HCT116 (cell line): ENCODE results near the gene NHLRC4. TPM values are rescaled to one million over a fixed set of nuclear protein-coding genes. Genes with fewer than 3 reads are reported as not detected.

Experiments used
- ATAC-seq: fragments of 200-7000 bp; cut with Tn5 transposase; 2 replicates; pipeline ENCODE4 v1.9.1; 2020; ENCODE audit warnings: mild to moderate bottlenecking, moderate library complexity
- BruUV-seq: library from RNA; stranded (reverse); fragments of 400-500 nt; replicated peaks from 2 replicates; lab custom pipeline; 2021; lab: Mats Ljungman, UMichigan
- CTCF ChIA-PET: fragments of 300-600 bp; sonication (Branson Sonifier 250); formaldehyde crosslinking; loops from one replicate; lab custom pipeline; 2021; ENCODE audit warnings: antibody characterized with exemption; lab: Charles Lee
- POLR2A ChIA-PET: fragments of 300-600, 350-600 bp; sonication (Branson Sonifier 250); formaldehyde crosslinking; loops from one replicate; lab custom pipeline; 2021; ENCODE audit warnings: antibody characterized with exemption; lab: Charles Lee
- RAD21 ChIA-PET, 2 experiments: fragments of 300-600 bp; sonication (Branson Sonifier 250); formaldehyde crosslinking; loops; one replicate each; lab custom pipeline; 2023; ENCODE audit warnings: low total read pairs in 2 of 2; ENCODE audit not compliant: uncharacterized antibody in 2 of 2, unreplicated experiment in 2 of 2, low non-redundant PET in 1 of 2; lab: Charles Lee
- DNase-seq: peaks from one replicate; pipeline ENCODE4 v3.0.0-alpha.2; 2010; ENCODE audit warnings: low read depth, low spot score
- H2AFZ ChIP-seq: fragments of 200-600 bp; shearing (Covaris generic), sonication (generic); 2 replicates; pipeline ENCODE4 v1.6.1; 2017; ENCODE audit warnings: low read depth, mixed run types, mixed read lengths, antibody characterized with exemption, low read length; ENCODE audit not compliant: poor library complexity, severe bottlenecking
- H3K27ac ChIP-seq: 2 replicates; pipeline ENCODE4 v1.5.1; 2012; ENCODE audit warnings: low read depth, low read length
- H3K27me3 ChIP-seq: fragments of 200-600 bp; sonication (generic); 2 replicates; pipeline ENCODE4 v1.6.1; 2016; ENCODE audit warnings: mixed run types, low read length, mixed read lengths; ENCODE audit not compliant: insufficient read depth
- H3K36me3 ChIP-seq, 2 experiments: fragments of 200-500 bp in 1 of 2; fragments of 200-600 bp in 1 of 2; sonication (Bioruptor generic) in 1 of 2; sonication (generic) in 1 of 2; 2 replicates each; pipeline versions ENCODE4 v1.5.1 to v1.6.1; 2014 to 2016; ENCODE audit warnings: low read length in 2 of 2, inconsistent platforms in 1 of 2, mixed read lengths in 1 of 2, mixed run types in 1 of 2; ENCODE audit not compliant: insufficient read depth in 2 of 2, control insufficient read depth in 1 of 2
- H3K4me1 ChIP-seq, 2 experiments: fragments of 200-600 bp in 1 of 2; sonication (generic) in 1 of 2; 2 replicates each; pipeline versions ENCODE4 v1.5.1 to v1.6.1; 2012 to 2017; ENCODE audit warnings: low read length in 2 of 2, inconsistent platforms in 1 of 2, mild to moderate bottlenecking in 1 of 2, mixed read lengths in 1 of 2, mixed run types in 1 of 2, moderate library complexity in 1 of 2; ENCODE audit not compliant: insufficient read depth in 2 of 2, control insufficient read depth in 1 of 2
- H3K4me2 ChIP-seq: fragments of 200-600 bp; sonication (generic); 2 replicates; pipeline ENCODE4 v1.6.1; 2017; ENCODE audit warnings: mixed run types, low read length, mixed read lengths
- H3K4me3 ChIP-seq, 2 experiments: fragments of 200-600 bp in 1 of 2; sonication (generic) in 1 of 2; replicated peaks in 1 of 2; 2 replicates each; pipeline ENCODE4 v1.5.1; 2011 to 2016; ENCODE audit warnings: low read length in 2 of 2, control low read depth in 1 of 2, low read depth in 1 of 2, mild to moderate bottlenecking in 1 of 2, mixed read lengths in 1 of 2, mixed run types in 1 of 2
- H3K79me2 ChIP-seq: fragments of 200-600 bp; sonication (generic); 2 replicates; pipeline ENCODE4 v1.6.1; 2017; ENCODE audit warnings: mild to moderate bottlenecking, mixed run types, low read length, moderate library complexity, mixed read lengths; ENCODE audit not compliant: insufficient read depth
- H3K9ac ChIP-seq: fragments of 200-600 bp; sonication (generic); 2 replicates; pipeline ENCODE4 v1.6.1; 2016; ENCODE audit warnings: low read length, mixed read lengths
- H3K9me2 ChIP-seq: fragments of 200-600 bp; sonication (generic), shearing (Covaris generic); 2 replicates; pipeline ENCODE4 v1.6.1; 2017; ENCODE audit warnings: mixed run types, mild to moderate bottlenecking, moderate library complexity; ENCODE audit not compliant: insufficient read depth
- H3K9me3 ChIP-seq, 2 experiments: fragments of 200-500 bp in 1 of 2; fragments of 200-600 bp in 1 of 2; sonication (Bioruptor generic) in 1 of 2; sonication (generic) in 1 of 2; 2 replicates each; pipeline ENCODE4 v1.6.1; 2014 to 2017; ENCODE audit warnings: low read length in 2 of 2, mixed read lengths in 2 of 2, inconsistent platforms in 1 of 2, low read depth in 1 of 2, mild to moderate bottlenecking in 1 of 2, mixed run types in 1 of 2, moderate library complexity in 1 of 2; ENCODE audit not compliant: control insufficient read depth in 1 of 2, insufficient read depth in 1 of 2
- H4K20me1 ChIP-seq: fragments of 200-600 bp; sonication (generic), shearing (Covaris generic); 2 replicates; pipeline ENCODE4 v1.6.1; 2017; ENCODE audit warnings: mixed run types, mild to moderate bottlenecking, moderate library complexity; ENCODE audit not compliant: insufficient read depth
- SP1 ChIP-seq: IDR thresholded peaks from 2 replicates; pipeline ENCODE4 v1.6.1; 2012; ENCODE audit warnings: low read depth
- YY1 ChIP-seq: IDR thresholded peaks from 2 replicates; pipeline ENCODE4 v1.6.1; 2011; ENCODE audit warnings: low read length, low read depth, moderate library complexity, mild to moderate bottlenecking; ENCODE audit not compliant: insufficient replicate concordance; ENCODE audit errors: extremely low read depth
- intact Hi-C: fragments of 100-400 bp; cut with micrococcal nuclease; formaldehyde crosslinking; loops from 2 replicates; pipeline ENCODE4 v1.10.0; 2022
- total RNA-seq: library from RNA; stranded (reverse); gene quantifications from one replicate; pipeline ENCODE4 v1.2.1, GENCODE V29; 2021; ENCODE audit not compliant: unreplicated experiment
- TF ChIP-seq, protein P1 (sequence below): IDR thresholded peaks from 2 replicates; pipeline ENCODE4 v1.6.1; 2012

The NHLRC4 gene
- total RNA-seq, 1 experiment from 2014 or later = 0.22 TPM

DNA sequence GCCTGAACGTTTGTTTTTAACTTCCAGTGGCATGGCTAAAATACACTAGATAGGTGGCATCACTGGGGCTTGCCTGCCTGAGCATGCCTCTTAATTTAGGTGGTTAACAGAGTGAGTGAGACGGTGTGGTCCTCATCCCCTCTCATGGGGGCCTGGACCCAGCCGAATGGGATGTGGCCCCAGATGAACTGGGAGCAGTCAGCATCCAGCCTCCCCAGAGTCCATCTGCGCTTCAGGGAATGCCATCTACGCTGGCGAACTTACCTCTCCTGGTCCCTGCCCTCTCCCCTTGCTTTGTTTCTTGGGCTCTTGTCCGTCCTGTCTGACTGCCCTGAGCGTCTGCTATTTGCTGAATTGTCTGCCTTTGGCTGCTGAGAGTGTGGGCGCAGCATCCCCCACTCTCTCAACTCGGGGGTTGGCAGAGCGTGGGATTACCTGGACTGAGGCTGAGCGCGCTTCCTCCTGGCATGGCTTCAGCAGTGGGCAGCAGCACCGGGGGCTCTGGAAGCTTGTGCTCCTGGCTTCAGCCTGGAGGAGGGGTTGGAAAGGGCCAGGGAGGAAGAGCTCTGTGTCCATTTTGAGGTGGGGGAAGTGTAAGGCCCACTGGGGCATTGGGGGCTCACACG lies 25.2 kb downstream of the NHLRC4 start:
- POLR2A ChIA-PET = interaction anchor here (0.5 kb wide), 1 partner anchor 1409 kb away, joined by 3 read pairs; no protein-coding TSS in a partner anchor
- no peak for TF ChIP-seq SP1
- DNase-seq (no peak), ATAC-seq (no peak)
- Histone ChIP-seq H2AFZ (no peak overlapping the region), H3K9me3 (no peaks in the 10 kb centered on the region), H3K79me2 (peaks cover 33% of the 10 kb centered on the region; the same call in 1 of the 2 replicates), H3K27me3 (no peaks in the 10 kb centered on the region), H4K20me1 (no peaks in the 10 kb centered on the region), H3K9ac (0 out of 2 replicates have a peak overlapping the region, but pooled peaks have one; percentile 36), H3K36me3 (no peaks in the 10 kb centered on the region), H3K4me1 (peaks cover 30 to 41% of the 10 kb centered on the region in 2 experiments), H3K27ac (peak overlapping the region; percentile 76; the same call in 1 of the 2 replicates), H3K9me2 (no peaks in the 10 kb centered on the region), H3K4me3 (no peak overlapping the region), H3K4me2 (peak overlapping the region; percentile 70)
- RAD21 ChIA-PET = no interaction called here
- BruUV-seq = no TSS peak
- intact Hi-C loops = loop anchor here (5.0 kb wide), 1 partner anchor 35 kb away; no protein-coding TSS in a partner anchor
- CTCF ChIA-PET = no interaction called here

DNA sequence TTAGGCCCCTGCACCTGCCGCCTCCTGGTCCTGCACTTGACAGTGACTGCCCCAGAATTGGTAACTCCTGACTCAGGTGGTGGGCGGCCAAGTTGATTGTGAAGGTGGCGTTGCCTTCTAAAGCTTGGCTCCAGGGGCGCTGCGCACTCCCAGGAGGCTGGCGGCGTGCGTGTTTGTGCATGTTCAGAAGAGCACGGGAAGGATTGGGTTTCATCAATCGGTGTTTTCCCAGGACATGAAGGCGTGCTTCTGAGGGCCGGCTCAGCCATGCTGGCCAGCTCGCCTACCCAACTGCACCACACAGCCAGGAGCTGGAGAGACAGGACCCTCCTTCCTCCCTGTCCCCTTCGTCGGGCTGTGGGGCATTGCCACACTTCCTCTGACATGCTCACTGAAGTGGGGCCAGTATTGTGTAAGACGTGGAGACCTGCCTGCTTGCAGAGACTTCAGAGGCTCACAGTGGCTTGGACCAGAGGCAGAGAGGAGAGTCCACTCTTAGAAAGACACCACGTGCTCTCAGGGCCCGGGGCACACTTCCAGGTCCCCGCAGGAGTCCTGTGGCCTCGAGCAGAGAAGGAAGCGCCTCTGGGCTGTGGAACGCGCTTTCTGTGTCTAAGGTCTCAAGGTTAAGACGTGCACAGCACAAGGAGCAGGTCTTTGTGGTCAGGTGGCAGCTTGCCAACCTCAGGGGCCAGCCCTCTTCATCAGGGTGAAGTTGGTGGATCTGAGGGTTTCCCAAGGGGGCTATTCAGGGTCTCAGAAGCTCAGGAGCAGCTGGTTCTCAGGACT lies 25.9 kb downstream of the NHLRC4 start:
- H3K4me1 ChIP-seq = peaks cover 30 to 40% of the 10 kb centered on the region in 2 experiments
- peak overlapping the region; percentile 70 for H3K4me2 ChIP-seq
- TF ChIP-seq, protein P1, sequence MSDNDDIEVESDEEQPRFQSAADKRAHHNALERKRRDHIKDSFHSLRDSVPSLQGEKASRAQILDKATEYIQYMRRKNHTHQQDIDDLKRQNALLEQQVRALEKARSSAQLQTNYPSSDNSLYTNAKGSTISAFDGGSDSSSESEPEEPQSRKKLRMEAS = peak; percentile 8; the same call in 1 of the 2 replicates
- no peak for TF ChIP-seq YY1
- POLR2A ChIA-PET = interaction anchor here (0.5 kb wide), 1 partner anchor 1409 kb away, joined by 3 read pairs; no protein-coding TSS in a partner anchor
- H3K27me3 ChIP-seq = no peaks in the 10 kb centered on the region
- no peaks in the 10 kb centered on the region for H3K36me3 ChIP-seq
- no peak overlapping the region for H2AFZ ChIP-seq
- peak overlapping the region; percentile 36 for H3K9ac ChIP-seq
- no peak for ATAC-seq
- H3K9me2 ChIP-seq = no peaks in the 10 kb centered on the region
- BruUV-seq = no TSS peak
- no peaks in the 10 kb centered on the region for H4K20me1 ChIP-seq
- H3K27ac ChIP-seq = peak overlapping the region; percentile 76
- peak overlapping the region in 1 of 2 experiments; percentile 13; a peak in 1 of 4 replicates for H3K4me3 ChIP-seq
- H3K9me3 ChIP-seq = no peaks in the 10 kb centered on the region
- peaks cover 32% of the 10 kb centered on the region; the same call in 1 of the 2 replicates for H3K79me2 ChIP-seq
- intact Hi-C loops = loop anchor here (5.0 kb wide), 1 partner anchor 35 kb away; no protein-coding TSS in a partner anchor
- CTCF ChIA-PET = interaction anchor here (1.0 to 1.1 kb wide), 2 partner anchors 14 to 55 kb away, joined by 3 to 4 read pairs; no protein-coding TSS in a partner anchor
- DNase-seq = no peak
- RAD21 ChIA-PET = no interaction called here
